Right lung (tissue), 5 donors: ENCODE measurements around the gene TMPRSS6. TPM values are rescaled to one million over a fixed set of nuclear protein-coding genes. Genes with fewer than 3 reads are reported as not detected.
"Not testable (repeated sequence)": the region's sequence is repeated elsewhere in the genome, so short reads cannot be mapped to it uniquely, and the experiment has no call there.

Source experiments
- DNase-seq, 2 donors: peaks; one replicate each; pipeline ENCODE4 v3.0.0-alpha.2; 2013
- polyA plus RNA-seq, 5 donors: library from polyadenylated mRNA; unstranded; fragments of 120-200 nt; gene quantifications; one replicate each; pipeline versions ENCODE4 v1.2.1 to v1.2.3, GENCODE V29; 2013; ENCODE audit warnings: inconsistent platforms in 1 of 5, low replicate concordance in 1 of 5; ENCODE audit not compliant: insufficient read length in 5 of 5, insufficient read depth in 1 of 5

Gene TMPRSS6
- polyA plus RNA-seq, 5 donors: 0.36 to 0.79 (median 0.61) TPM

DNA sequence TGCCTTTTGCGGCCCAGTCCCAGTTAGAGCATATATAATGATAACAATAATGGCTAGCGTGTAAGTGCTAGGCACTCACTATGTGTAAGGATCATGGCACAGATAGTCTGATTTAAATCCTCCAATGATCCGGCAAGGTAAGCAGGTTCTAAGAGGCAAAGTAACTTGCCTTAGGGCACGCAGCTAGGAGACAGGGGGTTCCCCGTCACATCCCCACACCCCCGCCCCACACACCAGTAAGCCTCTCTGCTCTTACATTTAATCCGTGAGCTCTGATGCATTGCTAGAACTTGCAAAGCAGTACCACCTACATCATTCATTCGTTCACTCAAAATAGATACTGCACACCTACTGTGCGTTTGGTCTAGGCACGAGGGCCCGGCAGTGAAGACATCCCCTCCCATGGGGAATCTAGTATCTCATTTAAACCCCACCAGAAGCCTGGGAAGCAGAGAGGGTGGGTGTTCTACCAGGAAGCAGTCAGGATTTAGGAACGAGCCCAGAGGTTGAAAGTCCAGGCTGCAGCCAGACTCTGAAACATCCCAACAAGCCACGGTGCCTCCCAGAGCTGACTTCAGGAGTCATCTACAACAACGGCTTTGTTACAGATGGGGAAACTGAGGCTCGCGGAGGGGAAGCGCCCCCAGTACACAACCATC, 20.6 kb downstream of the TMPRSS6 start:
- no peak for DNase-seq

DNA sequence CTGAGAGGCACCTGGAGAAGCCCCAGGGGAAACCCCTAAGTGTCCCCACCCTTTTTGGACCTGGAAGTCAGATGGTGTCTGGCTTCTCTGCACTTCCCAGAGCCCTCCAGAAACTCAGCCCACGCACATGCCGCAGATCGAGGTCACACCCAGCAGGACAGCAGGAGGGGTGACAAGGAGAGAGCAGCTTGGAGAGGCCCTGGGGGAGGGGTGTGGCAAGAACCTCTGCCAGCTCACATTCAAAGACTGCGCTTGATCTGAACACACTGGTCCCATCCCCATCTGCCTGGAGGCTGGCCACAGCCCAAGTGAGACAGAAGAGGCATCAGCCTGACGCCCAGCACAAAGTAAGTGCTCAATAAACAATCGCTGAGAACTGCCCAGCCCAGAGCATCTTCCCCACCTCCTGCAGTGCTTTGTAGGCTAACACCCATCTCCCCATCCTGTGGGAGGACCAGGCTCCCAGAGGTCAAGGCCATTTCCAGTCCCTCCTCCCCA, 21.4 kb downstream of the TMPRSS6 start:
- no peak for DNase-seq

DNA sequence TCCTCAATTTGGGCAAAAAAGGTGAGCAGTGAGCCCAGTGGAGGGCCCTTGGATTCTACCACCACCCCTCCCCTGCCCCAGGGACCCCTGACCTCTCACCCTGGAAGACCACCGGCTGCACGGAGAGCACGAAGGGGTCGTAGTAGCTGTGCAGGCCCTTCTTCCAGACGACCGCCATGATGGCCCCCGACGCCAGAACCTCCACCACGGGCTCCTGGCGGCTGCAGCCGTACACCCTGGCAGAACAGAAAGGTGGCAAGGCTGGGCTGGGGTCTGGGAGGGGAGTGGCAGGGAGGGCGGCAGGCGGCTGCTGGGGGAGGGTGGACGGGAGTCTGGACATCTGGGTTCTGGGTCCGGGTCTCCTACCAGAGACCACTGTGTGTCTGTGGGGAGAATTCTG, 23.3 kb downstream of the TMPRSS6 start:
- no peak for DNase-seq

DNA sequence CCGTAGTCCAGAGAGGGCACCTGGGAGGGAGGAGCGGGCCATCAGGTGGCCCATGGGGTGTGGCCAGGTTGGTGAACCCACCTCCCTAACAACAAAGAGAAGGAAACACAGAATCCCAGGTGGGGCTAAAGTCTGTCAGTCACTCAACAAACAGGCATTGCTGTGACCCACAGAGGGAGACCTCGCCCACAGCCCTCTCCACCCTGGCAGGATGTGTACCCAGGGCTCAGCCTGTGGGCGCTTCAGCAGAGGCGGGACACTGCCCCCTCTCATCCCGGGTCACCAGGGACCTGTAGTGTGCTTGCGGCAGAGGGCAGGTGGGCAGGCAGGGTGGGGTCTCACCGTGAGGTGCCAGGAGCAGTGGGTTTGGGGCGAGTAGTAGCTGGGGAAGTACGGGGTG, 25.1 kb downstream of the TMPRSS6 start:
- no peak for DNase-seq

DNA sequence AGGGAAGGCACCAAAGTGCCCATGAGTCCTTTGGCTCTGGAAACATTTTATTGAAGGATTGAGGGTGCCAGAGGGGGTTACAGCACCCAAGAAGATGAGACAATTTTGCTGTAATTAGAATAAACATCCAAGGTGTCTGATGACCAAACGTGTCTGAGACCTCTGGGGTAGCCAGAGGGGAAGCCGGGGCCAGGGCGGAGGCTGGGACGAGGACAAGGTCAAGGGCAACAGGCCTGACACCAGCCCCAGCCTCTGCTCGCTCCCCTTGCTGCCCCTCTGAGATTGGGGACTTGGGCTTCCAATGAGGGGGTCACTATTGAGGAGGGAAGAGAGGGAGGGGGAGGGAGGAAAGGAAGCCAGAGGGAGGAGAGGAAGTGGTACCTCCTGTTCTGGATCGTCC, 25.6 kb downstream of the TMPRSS6 start:
- DNase-seq: no peak

DNA sequence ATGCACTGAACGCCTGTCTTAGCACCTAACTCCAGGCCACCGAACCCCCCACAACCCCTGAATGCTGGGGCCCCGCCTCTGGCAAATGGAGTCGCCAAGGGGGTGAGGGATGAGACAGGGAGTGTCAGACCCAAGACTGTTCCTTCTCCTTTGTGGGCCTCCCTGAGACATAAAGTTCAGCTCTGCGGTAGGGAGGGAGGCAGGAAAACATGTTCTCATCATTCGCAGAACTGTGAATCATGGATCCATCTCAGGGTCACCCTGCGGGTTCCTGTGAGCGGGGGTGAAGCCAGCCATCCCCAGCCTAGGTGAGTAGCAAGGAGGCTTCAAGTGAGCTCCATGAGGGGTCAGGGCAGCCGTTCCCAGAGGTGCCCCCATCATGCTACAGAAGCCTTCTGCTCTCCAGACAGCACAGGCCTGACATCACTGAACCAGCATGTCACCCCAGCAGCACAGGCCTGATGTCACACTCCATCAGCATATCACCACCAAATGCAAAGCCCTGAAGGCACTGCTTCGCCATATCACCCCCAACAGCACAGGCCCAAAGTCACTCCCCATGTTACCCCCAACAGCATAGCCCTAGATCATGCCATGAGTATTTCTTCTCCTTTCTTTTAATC, 27.2 kb downstream of the TMPRSS6 start:
- DNase-seq: no peak

DNA sequence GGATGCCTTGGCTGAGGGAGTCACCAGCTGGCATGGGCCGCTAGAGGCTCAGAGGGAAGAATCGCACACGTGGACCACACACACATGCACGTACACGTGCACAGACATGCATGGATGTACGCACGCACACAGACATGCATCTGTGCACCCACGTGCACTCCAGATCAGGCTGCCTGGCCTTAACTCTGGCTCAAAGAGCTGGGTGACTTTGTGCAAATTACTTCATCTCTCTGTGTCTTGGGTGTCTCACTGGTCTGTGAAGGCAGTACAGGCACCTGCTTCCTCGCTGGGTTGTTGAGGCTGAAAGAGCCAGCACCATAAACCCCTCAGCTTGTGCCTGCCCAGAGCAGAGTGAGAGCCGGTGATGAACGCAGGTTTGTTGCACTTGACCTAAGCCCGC, 28.7 kb downstream of the TMPRSS6 start:
- DNase-seq: no peak

DNA sequence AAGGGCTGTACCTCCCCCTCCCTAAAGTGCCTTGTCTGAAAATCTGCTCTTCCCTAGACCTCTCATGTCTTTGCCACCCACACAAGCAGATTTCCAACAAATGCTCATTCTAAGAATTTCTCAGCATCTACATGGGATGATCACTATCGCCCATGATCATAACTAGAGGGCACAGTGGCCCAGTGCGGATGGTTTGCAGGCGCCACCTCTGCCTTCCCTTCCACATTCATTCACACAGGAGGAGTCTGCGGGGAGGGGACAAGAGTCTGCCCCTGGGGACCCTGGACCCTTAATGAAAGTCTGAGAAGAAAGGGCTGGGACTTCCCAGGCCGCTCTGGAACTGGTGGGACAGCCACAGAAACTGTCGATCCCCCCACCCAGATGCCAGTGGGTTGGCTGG, 29.1 kb downstream of the TMPRSS6 start:
- DNase-seq: no peak

DNA sequence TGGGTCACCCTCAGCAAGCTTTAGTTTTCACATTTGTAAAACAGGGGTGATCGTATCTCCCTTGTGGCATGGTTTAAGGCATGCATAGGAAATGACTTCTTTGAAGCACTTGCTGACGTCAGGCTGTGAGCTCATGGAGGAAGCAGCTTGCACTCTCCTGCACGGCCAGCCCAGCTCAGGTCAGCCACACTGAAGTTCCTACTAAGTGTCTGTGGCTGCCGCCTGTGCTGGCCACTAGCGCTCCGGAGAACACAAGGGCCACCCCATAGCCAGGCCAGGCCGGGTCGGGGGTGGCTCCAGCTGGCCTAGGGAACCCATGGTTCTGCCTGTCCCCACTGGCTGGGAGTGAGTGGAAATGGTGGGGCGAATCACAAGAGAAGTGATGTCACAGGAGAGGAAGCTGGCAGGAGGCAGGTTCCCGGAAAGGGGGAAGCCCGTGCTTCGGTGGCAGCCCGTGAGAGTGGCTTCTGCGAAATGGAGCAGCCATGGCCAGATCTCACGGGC, 29.8 kb downstream of the TMPRSS6 start:
- DNase-seq: no peak

DNA sequence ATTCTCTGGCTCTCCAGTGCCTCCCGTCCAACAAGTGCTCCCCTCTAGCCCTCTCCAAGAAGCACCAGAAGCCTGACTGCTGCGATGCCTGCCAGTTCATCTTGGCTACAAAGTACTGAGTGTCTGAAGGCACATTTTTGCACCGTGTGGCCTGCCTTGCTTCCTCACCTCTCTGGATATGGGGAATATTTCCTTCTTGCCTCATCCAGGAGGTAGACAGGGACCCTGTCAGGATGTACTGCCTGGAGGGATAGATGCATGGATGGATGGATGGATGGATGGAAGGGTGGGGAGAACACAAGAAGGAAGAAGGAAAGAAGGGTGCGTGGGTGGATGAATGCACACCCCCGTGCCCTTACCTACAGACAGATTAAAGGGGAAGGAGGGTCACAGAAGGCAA, 30.4 kb downstream of the TMPRSS6 start:
- DNase-seq: no peak

DNA sequence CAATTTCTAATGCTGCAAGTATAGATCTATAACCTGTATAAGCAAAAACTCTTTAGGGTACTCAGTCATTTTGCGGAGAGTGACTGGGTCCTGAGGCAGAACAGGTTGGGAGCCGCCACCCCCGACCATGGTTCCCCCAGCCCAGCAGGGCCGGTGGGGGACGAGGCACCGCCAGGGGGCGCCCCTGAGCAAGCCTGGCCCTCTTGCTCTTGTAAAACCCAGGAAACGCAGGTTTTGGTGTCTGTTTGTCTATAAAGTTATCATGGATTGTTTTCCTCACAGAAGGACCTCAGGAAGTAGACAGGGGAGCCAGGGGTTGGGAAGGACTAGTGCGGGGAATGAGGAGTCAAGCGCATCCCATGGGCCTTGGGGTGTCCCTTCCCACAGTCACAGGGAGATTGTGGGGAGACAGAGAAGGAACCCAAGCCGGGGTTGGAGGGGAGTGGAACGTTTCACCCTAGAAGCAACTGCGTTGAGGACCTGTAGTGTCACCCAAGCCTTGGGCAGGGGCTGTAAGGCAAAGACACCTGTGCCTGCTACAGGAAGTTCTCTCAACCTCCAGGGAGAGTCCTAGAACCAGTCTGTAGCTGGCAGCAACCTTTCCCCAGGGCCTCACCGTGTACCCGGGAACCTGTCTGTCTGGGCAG, 31.6 kb downstream of the TMPRSS6 start:
- no peak for DNase-seq

DNA sequence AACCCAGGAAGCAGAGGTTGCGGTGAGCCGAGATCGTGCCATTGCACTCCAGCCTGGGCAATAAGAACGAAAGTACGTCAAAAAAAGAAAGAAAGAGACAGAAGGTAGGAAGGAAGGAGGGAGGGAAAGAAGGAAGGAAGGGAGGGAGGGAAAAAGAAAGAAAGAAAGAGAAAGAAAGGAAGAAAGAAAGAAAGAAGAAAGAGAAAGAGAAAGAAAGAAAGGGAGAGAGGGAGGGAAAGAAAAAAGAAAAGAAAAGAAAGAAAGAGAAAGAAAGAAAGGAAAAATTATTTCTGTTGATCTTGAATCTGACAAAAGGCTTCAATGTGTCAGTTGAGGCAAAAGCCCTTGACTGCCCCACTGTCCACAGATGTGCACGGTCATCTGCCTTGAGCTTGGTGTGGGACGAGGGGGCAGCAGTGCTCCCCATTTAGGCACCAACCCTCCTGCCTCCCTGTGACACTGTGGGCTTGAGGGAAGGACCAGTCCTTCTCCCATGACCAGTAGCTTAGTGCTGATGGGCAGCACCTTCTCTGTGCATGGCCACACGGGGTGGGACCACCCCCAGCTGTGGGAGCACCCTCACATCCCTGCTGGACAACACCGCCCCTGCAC, 33.6 kb downstream of the TMPRSS6 start:
- no peak for DNase-seq

DNA sequence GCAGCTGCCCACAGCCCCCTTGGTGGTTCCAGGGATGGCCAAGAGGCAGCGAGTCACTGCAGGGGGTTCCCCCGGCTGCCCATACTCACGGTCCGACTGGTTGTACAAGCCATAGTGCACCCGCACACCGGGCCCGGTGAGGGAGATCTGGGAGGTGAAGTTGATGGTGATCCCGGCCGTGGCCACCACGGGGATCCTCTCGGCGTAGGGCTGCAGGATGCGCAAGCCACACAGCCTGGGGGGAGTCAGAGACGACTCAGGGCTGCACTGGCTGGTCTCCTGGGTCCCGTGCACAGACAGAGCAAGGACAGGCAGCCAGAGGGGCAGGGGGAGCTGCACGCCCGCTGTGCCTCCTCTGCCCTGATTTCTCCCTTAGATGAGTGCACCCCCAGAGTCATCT, 34.5 kb downstream of the TMPRSS6 start:
- DNase-seq: no peak

DNA sequence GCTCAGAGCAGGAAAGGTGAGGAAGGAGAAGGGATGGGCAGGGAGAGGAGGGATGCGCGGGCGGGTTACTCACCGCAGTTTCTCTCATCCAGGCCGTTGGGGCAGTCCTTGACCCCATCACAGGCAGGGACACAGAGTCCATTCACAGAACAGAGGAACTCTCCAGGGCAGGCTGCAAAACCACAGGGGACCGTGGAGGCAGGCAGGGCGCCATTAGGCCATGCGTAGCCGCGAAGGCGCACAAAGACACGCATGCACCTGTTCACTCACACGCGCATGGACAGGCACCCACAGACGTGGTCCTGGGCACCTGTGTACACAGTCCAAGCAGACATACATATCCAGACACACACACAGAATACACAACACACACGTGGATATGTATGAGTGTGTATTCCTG, 35.0 kb downstream of the TMPRSS6 start:
- DNase-seq: no peak

DNA sequence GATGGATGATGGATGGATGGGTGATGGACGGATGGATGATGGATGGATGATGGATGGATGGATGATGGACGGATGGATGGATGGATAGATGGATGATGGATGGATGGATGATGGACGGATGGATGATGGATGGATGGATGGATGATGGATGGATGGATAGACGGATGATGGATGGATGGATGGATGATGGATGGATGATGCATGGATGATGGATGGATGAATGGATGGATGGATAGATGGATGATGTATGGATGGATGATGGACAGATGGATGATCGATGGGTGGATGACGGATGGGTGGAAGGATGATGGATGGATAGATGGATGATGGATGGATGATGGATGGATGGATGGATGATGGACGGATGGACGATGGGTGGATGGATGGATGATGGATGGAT, 36.8 kb downstream of the TMPRSS6 start:
- DNase-seq: no peak

DNA sequence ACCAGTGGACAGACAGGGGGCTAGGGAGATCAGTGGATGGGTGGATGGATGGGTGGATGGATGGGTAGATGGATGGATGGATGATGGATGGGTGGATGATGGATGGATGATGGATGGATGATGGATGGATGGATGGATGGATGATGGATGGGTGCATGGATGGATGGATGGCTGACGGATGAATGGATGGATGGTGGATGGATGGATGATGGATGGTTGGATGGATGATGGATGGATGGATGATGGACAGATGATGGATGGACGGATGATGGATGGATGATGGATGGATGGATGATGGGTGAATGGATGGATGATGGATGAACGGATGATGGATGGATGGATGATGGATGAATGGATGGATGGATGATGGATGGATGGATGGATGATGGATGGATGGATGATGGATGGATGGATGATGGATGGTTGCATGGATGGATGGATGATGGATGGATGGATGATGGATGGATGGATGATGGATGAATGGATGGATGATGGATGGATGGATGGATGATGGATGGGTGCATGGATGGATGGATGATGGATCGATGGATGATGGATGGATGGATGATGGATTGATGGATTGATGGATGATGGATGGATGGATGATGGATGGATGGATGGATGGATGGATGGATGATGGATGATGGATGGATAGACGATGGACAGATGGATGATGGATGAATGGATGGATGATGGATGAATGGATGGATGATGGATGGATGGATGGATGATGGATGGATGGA, 37.5 kb downstream of the TMPRSS6 start:
- DNase-seq: not testable (repeated sequence)

DNA sequence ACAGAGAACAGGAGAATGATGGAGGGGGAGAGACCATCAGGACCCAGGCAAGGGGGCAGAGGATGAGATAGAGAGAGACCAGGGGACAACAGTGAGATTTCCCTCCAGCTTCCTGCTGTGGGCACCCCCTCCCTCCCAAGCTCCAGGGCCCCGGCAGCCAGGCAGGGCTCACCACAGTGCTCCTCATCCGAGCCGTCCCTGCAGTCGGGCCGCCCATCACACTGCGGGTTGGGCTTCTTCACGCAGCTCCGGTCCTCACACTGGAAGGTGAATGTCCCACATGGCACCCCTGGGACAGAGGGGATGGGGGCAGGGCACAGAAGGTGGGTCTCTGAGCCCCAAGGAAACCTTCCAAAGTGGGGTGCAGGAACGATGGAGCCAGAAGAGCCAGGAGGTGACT, 38.8 kb downstream of the TMPRSS6 start:
- no peak for DNase-seq

DNA sequence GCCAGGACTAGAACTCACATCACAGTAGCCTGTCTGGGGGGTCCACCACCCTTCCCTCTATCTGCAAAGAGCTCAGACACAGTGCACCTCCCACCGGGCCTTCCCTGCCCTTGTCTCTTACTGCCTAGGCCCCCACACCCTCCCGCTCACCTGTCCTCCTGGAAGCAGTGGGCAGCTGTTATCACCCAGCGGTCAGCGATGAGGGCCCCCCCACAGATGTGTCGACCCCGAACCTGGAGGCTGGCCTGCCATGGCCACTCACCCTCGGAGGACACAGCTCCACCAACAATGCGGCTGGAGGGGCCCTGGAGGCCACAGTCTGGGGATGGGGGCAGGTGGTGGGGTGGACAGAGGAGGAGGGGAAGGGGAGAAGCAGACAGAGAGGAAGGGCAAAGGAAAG, 39.2 kb downstream of the TMPRSS6 start:
- no peak for DNase-seq

DNA sequence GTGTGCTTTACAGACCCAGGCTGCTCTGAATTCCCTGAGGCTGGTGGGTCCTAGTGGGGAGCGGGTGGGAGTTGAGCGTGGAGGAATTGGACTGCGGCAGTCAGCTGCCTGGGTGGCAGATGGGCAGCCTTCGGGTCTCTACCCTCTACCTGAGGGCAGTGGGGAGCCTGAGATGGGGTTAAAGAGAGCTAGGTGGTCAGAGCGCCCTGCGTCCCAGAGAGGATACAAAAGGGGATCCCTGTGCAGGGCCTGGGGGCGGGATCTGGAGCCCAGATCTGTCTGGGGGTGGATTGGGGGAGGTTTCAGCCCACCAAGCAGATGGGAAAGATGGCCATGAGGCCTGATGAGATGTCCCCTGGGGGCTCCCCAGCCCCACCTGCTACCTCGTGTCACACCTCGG, 39.8 kb downstream of the TMPRSS6 start:
- no peak for DNase-seq

DNA sequence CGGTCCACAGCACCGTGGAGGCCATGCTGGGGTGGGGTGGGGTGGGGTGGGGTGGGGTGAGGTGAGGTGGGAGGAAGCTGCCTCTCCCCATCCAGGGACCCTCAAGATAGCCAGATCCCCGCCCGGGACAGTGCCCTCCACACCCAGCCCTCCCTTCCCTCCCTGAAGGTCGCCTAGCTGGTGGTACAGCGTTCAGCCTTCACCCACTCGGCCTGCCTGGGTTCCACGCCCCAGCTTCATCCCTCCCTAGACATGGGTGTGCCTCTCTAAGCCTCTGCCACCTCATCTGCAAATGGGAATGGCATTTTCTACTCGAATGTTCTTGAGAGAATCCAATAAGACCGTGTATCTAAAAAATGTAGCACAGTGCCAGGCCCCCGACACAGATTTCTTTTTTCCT, 40.2 kb downstream of the TMPRSS6 start:
- DNase-seq: no peak

DNA sequence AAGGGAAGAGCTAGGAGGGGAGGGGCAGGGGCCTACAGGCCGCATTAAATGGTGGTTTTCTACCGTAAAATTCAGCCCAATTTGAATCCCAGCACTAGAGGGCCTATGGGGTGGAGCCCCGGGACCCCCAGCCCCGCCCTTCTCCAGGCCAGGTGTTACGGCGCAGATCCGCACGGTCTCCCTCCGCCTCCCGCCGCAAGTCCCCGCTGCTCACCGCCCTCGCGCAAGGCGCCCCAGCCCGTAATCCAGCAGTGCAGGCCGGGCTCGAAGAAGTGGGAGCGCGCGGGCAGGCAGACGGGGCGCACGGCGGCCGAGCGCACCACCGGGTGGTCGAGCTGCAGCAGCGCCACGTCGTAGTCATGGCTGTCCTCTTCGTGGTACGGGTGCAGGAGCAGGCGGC, 40.7 kb downstream of the TMPRSS6 start:
- DNase-seq: no peak

DNA sequence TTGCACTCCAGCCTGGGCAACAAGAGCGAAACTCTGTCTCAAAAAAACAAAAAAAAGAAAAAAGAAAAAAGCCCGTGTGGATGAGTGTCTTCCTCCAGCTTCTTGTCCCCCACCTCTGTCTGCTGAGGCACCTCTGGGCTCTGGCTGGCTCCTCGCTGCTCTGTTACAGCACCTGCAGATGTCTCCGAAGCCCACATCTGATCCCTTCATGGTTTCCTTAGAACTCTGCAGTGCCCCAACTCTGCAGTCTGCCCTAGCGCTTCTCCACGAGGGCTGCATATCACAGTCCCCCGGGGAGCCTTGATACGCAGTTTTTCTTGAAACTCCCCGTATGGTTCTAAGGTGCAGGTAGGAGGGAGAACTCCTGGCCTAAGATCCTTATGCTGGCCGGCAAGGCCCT, 42.1 kb downstream of the TMPRSS6 start:
- DNase-seq: no peak
